WTC11 (cell line): Measurements from ENCODE around the gene CASKIN1.

Source experiments
- CBFB ChIP-seq: sonication (generic); formaldehyde crosslinking; IDR thresholded peaks from 2 replicates; pipeline ENCODE4 v1.8.1; 2022; ENCODE audit warnings: mild to moderate bottlenecking, low read depth, missing genetic modification reagents
- CREM ChIP-seq: sonication (generic); formaldehyde crosslinking; IDR thresholded peaks from 2 replicates; pipeline ENCODE4 v1.8.1; 2022; ENCODE audit warnings: mild to moderate bottlenecking, missing genetic modification reagents, moderate library complexity
- ETV6 ChIP-seq: sonication (generic); formaldehyde crosslinking; IDR thresholded peaks from 2 replicates; pipeline ENCODE4 v1.8.1; 2022; ENCODE audit warnings: mild to moderate bottlenecking, missing genetic modification reagents
- FOXK1 ChIP-seq: sonication (generic); formaldehyde crosslinking; IDR thresholded peaks from 2 replicates; pipeline ENCODE4 v1.8.0; 2022; ENCODE audit warnings: mild to moderate bottlenecking, moderate library complexity, missing genetic modification reagents
- ZNF232 ChIP-seq: sonication (generic); formaldehyde crosslinking; IDR thresholded peaks from 2 replicates; pipeline ENCODE4 v1.8.0; 2022; ENCODE audit warnings: mild to moderate bottlenecking, missing genetic modification reagents
- TF ChIP-seq, protein P1 (sequence below): fragments of 200-600 bp; IDR thresholded peaks from 2 replicates; pipeline ENCODE4 v1.8.0; 2022; ENCODE audit warnings: antibody characterized with exemption

DNA sequence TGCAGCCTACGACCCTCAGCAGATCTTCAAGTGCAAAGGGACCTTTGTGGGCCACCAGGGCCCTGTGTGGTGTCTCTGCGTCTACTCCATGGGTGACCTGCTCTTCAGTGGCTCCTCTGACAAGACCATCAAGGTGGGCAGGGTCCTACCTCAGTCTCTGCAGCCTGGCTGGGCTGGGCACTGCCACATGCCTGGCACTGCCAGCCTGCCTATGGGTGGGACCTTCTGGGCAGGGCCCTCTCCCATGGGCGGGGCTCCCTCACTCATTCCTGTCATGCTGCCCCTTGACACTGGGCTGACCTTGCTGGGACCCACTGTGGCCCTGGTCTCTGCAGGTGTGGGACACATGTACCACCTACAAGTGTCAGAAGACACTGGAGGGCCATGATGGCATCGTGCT, 22.5 kb downstream of the CASKIN1 start:
- TF ChIP-seq ETV6 (no peak), CBFB (CRISPR knock-in tag) (no peak), ZNF232 (CRISPR knock-in tag) (no peak), FOXK1 (CRISPR knock-in tag) (no peak), CREM (no peak)
- TF ChIP-seq, protein P1, sequence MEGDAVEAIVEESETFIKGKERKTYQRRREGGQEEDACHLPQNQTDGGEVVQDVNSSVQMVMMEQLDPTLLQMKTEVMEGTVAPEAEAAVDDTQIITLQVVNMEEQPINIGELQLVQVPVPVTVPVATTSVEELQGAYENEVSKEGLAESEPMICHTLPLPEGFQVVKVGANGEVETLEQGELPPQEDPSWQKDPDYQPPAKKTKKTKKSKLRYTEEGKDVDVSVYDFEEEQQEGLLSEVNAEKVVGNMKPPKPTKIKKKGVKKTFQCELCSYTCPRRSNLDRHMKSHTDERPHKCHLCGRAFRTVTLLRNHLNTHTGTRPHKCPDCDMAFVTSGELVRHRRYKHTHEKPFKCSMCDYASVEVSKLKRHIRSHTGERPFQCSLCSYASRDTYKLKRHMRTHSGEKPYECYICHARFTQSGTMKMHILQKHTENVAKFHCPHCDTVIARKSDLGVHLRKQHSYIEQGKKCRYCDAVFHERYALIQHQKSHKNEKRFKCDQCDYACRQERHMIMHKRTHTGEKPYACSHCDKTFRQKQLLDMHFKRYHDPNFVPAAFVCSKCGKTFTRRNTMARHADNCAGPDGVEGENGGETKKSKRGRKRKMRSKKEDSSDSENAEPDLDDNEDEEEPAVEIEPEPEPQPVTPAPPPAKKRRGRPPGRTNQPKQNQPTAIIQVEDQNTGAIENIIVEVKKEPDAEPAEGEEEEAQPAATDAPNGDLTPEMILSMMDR: no peak
